ENCODE results near the gene NCLN. TPM values are rescaled to one million over a fixed set of nuclear protein-coding genes. Genes with fewer than 3 reads are reported as not detected.

The NCLN gene
- total RNA-seq, 1 donor from 2014 or later = 57.0 TPM

DNA sequence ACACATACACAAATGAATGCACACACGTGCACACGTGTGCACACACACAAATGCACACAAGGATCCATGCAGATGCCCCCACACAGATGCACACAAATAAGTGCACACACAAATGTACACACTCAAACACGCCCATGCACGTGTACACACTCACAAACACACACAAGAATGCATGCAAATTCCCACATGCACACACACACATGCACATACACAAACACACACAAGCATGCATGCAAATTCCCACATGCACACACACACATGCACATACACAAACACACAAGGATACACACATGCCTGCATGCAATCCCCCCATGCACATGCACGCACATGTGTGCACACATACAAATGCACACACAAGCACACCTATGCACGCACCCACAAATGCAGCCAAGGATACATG, 36.6 kb upstream of the NCLN start:
- peaks cover 8% of the 10 kb centered on the region for H3K27me3 ChIP-seq (ENCODE audit: control insufficient read depth, insufficient read depth, low read length)
- no peak overlapping the region for H3K4me3 ChIP-seq (ENCODE audit: low read depth, low read length)
- DNase-seq (ENCODE audit: low read depth) = no peak
- TF ChIP-seq, protein P1, sequence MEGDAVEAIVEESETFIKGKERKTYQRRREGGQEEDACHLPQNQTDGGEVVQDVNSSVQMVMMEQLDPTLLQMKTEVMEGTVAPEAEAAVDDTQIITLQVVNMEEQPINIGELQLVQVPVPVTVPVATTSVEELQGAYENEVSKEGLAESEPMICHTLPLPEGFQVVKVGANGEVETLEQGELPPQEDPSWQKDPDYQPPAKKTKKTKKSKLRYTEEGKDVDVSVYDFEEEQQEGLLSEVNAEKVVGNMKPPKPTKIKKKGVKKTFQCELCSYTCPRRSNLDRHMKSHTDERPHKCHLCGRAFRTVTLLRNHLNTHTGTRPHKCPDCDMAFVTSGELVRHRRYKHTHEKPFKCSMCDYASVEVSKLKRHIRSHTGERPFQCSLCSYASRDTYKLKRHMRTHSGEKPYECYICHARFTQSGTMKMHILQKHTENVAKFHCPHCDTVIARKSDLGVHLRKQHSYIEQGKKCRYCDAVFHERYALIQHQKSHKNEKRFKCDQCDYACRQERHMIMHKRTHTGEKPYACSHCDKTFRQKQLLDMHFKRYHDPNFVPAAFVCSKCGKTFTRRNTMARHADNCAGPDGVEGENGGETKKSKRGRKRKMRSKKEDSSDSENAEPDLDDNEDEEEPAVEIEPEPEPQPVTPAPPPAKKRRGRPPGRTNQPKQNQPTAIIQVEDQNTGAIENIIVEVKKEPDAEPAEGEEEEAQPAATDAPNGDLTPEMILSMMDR (IDR thresholded peaks at IDR 0.05; ENCODE audit: insufficient read depth, low read length, poor library complexity, severe bottlenecking) = no peak
- H3K36me3 ChIP-seq (ENCODE audit: control insufficient read depth, insufficient read depth, low read length) = no peaks in the 10 kb centered on the region

DNA sequence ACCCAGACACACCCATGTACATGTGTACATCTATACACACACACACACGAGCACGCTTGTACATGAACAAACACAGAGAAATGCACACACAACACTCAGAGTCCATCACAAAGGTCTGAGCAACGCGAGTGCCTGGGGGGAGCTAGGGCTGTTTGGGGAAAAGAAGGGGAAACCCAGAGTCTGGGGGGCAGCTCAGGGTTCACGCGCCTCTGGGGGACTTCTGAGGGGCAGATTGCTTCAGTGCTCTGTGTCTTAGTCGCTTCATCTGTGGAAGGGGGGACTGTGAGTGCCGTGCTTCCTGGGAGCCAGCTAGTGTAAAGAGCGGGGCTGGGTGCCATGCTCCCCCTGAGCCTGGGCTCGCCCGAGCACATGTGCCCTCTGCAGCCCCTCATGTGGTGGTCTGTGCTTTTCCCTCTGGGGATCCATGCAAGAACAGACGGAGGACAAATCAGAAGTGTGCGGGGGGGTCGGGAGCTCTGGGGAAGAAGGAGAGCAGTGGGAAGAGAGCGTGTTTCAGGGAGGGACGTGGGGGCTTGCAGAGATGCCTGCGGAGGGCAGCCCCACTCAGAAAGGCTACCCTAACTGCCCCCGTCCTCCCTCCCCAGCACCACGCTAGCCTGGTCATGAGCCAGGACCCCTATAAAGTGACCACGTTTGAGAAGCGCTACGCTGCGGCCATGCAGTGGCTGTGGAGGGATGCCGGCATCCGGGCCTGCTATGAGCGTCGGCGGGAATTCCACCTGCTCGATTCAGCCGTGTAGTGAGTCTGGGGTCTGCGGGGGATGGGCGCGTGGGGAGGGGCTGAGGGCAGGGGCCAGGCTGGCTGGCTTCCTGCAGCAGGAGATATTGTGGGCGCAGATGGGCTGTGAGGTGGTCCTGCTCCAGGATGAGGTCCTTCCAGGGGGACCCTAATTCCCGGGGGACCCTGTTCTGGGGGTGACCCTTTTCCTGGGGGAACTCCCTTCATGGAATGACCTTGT, 35.9 kb upstream of the NCLN start:
- Histone ChIP-seq H3K27me3 (ENCODE audit: control insufficient read depth, insufficient read depth, low read length) (peaks cover 8% of the 10 kb centered on the region), H3K4me3 (ENCODE audit: low read depth, low read length) (no peak overlapping the region), H3K36me3 (ENCODE audit: control insufficient read depth, insufficient read depth, low read length) (no peaks in the 10 kb centered on the region)
- TF ChIP-seq, protein P1 (IDR thresholded peaks at IDR 0.05; ENCODE audit: insufficient read depth, low read length, poor library complexity, severe bottlenecking) = no peak
- no peak for DNase-seq (ENCODE audit: low read depth)

DNA sequence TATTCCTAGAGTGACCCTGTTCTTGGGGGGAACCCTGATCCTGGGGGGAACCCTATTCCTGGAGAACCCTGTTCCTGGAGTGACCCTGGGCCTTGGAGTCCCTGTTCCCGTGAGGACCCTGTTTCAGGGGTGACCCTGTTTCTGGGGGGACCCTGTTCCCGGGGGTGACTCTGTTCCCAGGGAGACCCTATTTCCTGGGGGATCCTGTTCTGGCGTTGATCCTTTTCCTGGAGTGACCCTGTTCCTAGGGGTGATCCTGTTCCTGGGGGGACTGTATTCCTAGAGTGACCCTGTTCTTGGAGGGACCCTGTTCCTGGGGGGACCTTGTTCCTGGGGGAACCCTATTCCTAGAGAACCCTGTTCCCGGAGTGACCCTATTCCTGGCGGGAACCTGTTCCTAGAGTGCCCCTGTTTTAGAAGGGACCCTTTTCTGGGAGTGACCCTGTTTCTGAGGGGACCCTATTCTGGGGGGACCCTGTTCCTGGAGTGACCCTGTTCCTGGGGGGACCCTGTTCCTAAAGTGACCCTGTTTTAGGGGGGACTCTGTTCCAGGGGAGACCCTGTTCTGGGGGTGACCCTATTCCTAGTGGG, 34.9 kb upstream of the NCLN start:
- H3K4me3 ChIP-seq (ENCODE audit: low read depth, low read length) = no peak overlapping the region
- no peaks in the 10 kb centered on the region for H3K36me3 ChIP-seq (ENCODE audit: control insufficient read depth, insufficient read depth, low read length)
- TF ChIP-seq, protein P1 (IDR thresholded peaks at IDR 0.05; ENCODE audit: insufficient read depth, low read length, poor library complexity, severe bottlenecking) = no peak
- no peak for DNase-seq (ENCODE audit: low read depth)
- peaks cover 8% of the 10 kb centered on the region for H3K27me3 ChIP-seq (ENCODE audit: control insufficient read depth, insufficient read depth, low read length)

DNA sequence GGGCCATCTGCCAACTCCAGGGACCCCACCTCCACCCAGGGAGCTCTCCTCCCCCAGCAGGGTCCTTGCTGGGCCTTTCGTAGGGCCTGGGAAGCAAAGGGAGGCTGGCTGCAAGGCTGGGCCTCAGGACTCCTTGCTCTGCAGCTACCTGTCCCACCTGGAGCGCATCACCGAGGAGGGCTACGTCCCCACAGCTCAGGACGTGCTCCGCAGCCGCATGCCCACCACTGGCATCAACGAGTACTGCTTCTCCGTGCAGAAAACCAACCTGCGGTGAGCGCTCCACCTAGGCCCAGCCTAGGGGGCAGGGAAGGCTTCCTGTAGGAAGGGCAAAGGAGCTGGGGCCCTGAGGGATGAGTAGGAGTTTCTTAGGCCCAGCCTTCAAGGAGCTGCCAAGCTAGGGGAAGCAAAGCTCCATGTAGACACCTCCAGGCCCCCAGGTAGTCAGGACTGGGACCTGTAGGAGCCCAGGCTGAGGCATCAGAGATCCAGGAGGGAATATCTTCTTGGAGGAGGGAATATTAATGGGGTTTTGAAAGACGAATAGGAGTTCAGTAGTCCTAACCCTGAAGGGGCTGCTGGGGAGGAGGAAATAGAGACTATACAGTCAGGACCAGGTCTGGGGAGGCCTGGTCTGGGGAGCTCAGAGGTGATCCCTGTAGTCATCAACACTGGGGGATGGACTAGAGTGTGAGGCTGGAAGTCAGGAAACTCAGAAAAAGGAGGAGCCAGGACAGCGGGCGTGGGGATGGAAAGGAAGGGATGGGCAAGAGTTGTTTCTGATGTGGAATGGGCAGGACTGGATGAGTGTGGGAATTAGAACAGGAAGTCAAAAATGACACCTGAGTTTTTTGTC, 33.9 kb upstream of the NCLN start:
- no peak overlapping the region for H3K4me3 ChIP-seq (ENCODE audit: low read depth, low read length)
- TF ChIP-seq, protein P1 (IDR thresholded peaks at IDR 0.05; ENCODE audit: insufficient read depth, low read length, poor library complexity, severe bottlenecking) = no peak
- H3K36me3 ChIP-seq (ENCODE audit: control insufficient read depth, insufficient read depth, low read length) = no peaks in the 10 kb centered on the region
- no peak for DNase-seq (ENCODE audit: low read depth)
- H3K27me3 ChIP-seq (ENCODE audit: control insufficient read depth, insufficient read depth, low read length) = peaks cover 8% of the 10 kb centered on the region

DNA sequence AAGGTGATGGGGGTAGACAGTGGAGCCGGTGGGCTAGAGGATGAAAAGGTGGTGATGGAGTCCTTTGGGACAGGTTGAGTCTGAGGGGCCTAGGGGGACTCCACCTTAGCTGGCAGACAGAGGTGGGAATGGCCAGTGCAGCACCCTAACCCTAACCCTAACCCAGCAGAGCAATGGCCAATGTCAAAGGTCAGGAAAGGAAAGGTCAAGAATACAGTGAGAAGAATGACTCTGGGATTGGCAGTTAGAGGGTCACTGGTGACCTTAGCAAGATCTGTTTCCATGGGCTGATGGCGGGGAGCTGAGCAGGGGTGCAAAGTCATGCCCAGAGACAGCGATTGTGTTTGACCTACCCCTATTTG, 33.3 kb upstream of the NCLN start:
- no peak for DNase-seq (ENCODE audit: low read depth)
- TF ChIP-seq, protein P1 (IDR thresholded peaks at IDR 0.05; ENCODE audit: insufficient read depth, low read length, poor library complexity, severe bottlenecking) = no peak
- peaks cover 9% of the 10 kb centered on the region for H3K27me3 ChIP-seq (ENCODE audit: control insufficient read depth, insufficient read depth, low read length)
- H3K4me3 ChIP-seq (ENCODE audit: low read depth, low read length) = no peak overlapping the region
- no peaks in the 10 kb centered on the region for H3K36me3 ChIP-seq (ENCODE audit: control insufficient read depth, insufficient read depth, low read length)

All from kidney epithelial cell (primary cell).